ENCODE measurements around the gene IFRD1.

IFRD1 gene

GRCh38 chr7:112495810-112496462, 45.7 kb downstream of the IFRD1 start:
- H3K4me1 ChIP-seq (ENCODE audit: control extremely low read depth in 1 of 4, control insufficient read depth in 4 of 4, insufficient read depth in 4 of 4, low read length in 3 of 4), result no peaks in the 10 kb centered on the region
- CTCF ChIA-PET, result interaction anchor here (0.8 to 5.3 kb wide), 18 partner anchors 10 to 771 kb away, joined by 3 to 33 read pairs (median 5); partner anchors contain the start of gene LSMEM1
- H3K27me3 ChIP-seq (replicated peaks in 2 of 5; ENCODE audit: control insufficient read depth in 4 of 5, insufficient read depth in 5 of 5, low read length in 4 of 5), result no peaks in the 10 kb centered on the region
- no peak overlapping the region for H3K4me3 ChIP-seq (ENCODE audit: control insufficient read depth in 1 of 7, extremely low read depth in 1 of 7, insufficient read depth in 4 of 7, low read depth in 2 of 7, low read length in 6 of 7)
- DNase-seq, result peak; percentile 64 to 77 (median 70)
- POLR2A ChIA-PET, result interaction anchor here (0.6 to 0.7 kb wide), 2 partner anchors 46 to 742 kb away, joined by 3 read pairs; partner anchors contain the start of gene IFRD1
- H3K27ac ChIP-seq (ENCODE audit: insufficient read depth in 1 of 2, low read depth in 1 of 2, low read length in 2 of 2, poor library complexity in 1 of 2, severe bottlenecking in 2 of 2), result no peak overlapping the region
- no peaks in the 10 kb centered on the region for H3K36me3 ChIP-seq (ENCODE audit: control insufficient read depth in 4 of 4, insufficient read depth in 4 of 4, low read length in 3 of 4)
- 50% methylated on average over 6 of the region's 6 CpGs for WGBS (ENCODE audit: insufficient coverage)
- H3K9me3 ChIP-seq (ENCODE audit: control extremely low read depth in 1 of 5, control insufficient read depth in 4 of 5, insufficient read depth in 2 of 5, low read depth in 1 of 5, low read length in 4 of 5), result no peaks in the 10 kb centered on the region

GRCh38 chr7:112497481-112497880, 47.2 kb downstream of the IFRD1 start:
- 18% methylated on average over 2 of the region's 2 CpGs for WGBS (ENCODE audit: insufficient coverage)
- Histone ChIP-seq H3K36me3 (ENCODE audit: control insufficient read depth in 4 of 4, insufficient read depth in 4 of 4, low read length in 3 of 4) (no peaks in the 10 kb centered on the region), H3K27me3 (replicated peaks in 2 of 5; ENCODE audit: control insufficient read depth in 4 of 5, insufficient read depth in 5 of 5, low read length in 4 of 5) (no peaks in the 10 kb centered on the region), H3K9me3 (ENCODE audit: control extremely low read depth in 1 of 5, control insufficient read depth in 4 of 5, insufficient read depth in 2 of 5, low read depth in 1 of 5, low read length in 4 of 5) (no peaks in the 10 kb centered on the region), H3K27ac (ENCODE audit: insufficient read depth in 1 of 2, low read depth in 1 of 2, low read length in 2 of 2, poor library complexity in 1 of 2, severe bottlenecking in 2 of 2) (no peak overlapping the region), H3K4me1 (ENCODE audit: control extremely low read depth in 1 of 4, control insufficient read depth in 4 of 4, insufficient read depth in 4 of 4, low read length in 3 of 4) (no peaks in the 10 kb centered on the region), H3K4me3 (ENCODE audit: control insufficient read depth in 1 of 7, extremely low read depth in 1 of 7, insufficient read depth in 4 of 7, low read depth in 2 of 7, low read length in 6 of 7) (no peak overlapping the region)
- CTCF ChIA-PET, result interaction anchor here (0.6 to 5.3 kb wide), 8 partner anchors 12 to 761 kb away, joined by 3 to 33 read pairs (median 6); partner anchors contain the start of gene LSMEM1
- DNase-seq, result no peak
- POLR2A ChIA-PET, result no interaction called here

- ChIA-PET POLR2A (no interaction called here), CTCF (interaction anchor here (0.6 to 1.6 kb wide), 2 partner anchors 22 to 745 kb away, joined by 3 to 4 read pairs; no protein-coding TSS in a partner anchor)
- Histone ChIP-seq H3K36me3 (ENCODE audit: control insufficient read depth in 4 of 4, insufficient read depth in 4 of 4, low read length in 3 of 4) (no peaks in the 10 kb centered on the region), H3K4me1 (ENCODE audit: control extremely low read depth in 1 of 4, control insufficient read depth in 4 of 4, insufficient read depth in 4 of 4, low read length in 3 of 4) (no peaks in the 10 kb centered on the region), H3K4me3 (ENCODE audit: control insufficient read depth in 1 of 7, extremely low read depth in 1 of 7, insufficient read depth in 4 of 7, low read depth in 2 of 7, low read length in 6 of 7) (no peak overlapping the region), H3K9me3 (ENCODE audit: control extremely low read depth in 1 of 5, control insufficient read depth in 4 of 5, insufficient read depth in 2 of 5, low read depth in 1 of 5, low read length in 4 of 5) (no peaks in the 10 kb centered on the region), H3K27me3 (replicated peaks in 2 of 5; ENCODE audit: control insufficient read depth in 4 of 5, insufficient read depth in 5 of 5, low read length in 4 of 5) (no peaks in the 10 kb centered on the region), H3K27ac (ENCODE audit: insufficient read depth in 1 of 2, low read depth in 1 of 2, low read length in 2 of 2, poor library complexity in 1 of 2, severe bottlenecking in 2 of 2) (no peak overlapping the region)
- no peak for DNase-seq
- no CpG with 5 or more reads among the region's 3 CpGs for WGBS (ENCODE audit: insufficient coverage)
These were observed 50.4 kb downstream of the IFRD1 start for GRCh38 chr7:112500619-112501018.

- POLR2A ChIA-PET, result interaction anchor here (0.6 kb wide), 1 partner anchor 1546 kb away, joined by 3 read pairs; no protein-coding TSS in a partner anchor
- WGBS (ENCODE audit: insufficient coverage), result 96% methylated on average over 7 of the region's 7 CpGs
- CTCF ChIA-PET, result no interaction called here
These were observed 51.7 kb downstream of the IFRD1 start for GRCh38 chr7:112501801-112502503.

GRCh38 chr7:112502700-112503099, 52.4 kb downstream of the IFRD1 start:
- no peak overlapping the region for H3K4me3 ChIP-seq (ENCODE audit: control insufficient read depth in 1 of 7, extremely low read depth in 1 of 7, insufficient read depth in 4 of 7, low read depth in 2 of 7, low read length in 6 of 7)
- no peaks in the 10 kb centered on the region for H3K9me3 ChIP-seq (ENCODE audit: control extremely low read depth in 1 of 5, control insufficient read depth in 4 of 5, insufficient read depth in 2 of 5, low read depth in 1 of 5, low read length in 4 of 5)
- H3K36me3 ChIP-seq (ENCODE audit: control insufficient read depth in 4 of 4, insufficient read depth in 4 of 4, low read length in 3 of 4), result no peaks in the 10 kb centered on the region
- no peaks in the 10 kb centered on the region for H3K4me1 ChIP-seq (ENCODE audit: control extremely low read depth in 1 of 4, control insufficient read depth in 4 of 4, insufficient read depth in 4 of 4, low read length in 3 of 4)
- DNase-seq, result no peak
- H3K27ac ChIP-seq (ENCODE audit: insufficient read depth in 1 of 2, low read depth in 1 of 2, low read length in 2 of 2, poor library complexity in 1 of 2, severe bottlenecking in 2 of 2), result no peak overlapping the region
- ChIA-PET POLR2A (no interaction called here), CTCF (no interaction called here)
- no peaks in the 10 kb centered on the region for H3K27me3 ChIP-seq (replicated peaks in 2 of 5; ENCODE audit: control insufficient read depth in 4 of 5, insufficient read depth in 5 of 5, low read length in 4 of 5)
- WGBS (ENCODE audit: insufficient coverage), result 100% methylated on average over 2 of the region's 2 CpGs

More at GRCh38 chr7:112501801-112502503, 51.7 kb downstream of the IFRD1 start:
- no peaks in the 10 kb centered on the region for H3K9me3 ChIP-seq (ENCODE audit: control extremely low read depth in 1 of 5, control insufficient read depth in 4 of 5, insufficient read depth in 2 of 5, low read depth in 1 of 5, low read length in 4 of 5)
- DNase-seq, result no peak
- H3K36me3 ChIP-seq (ENCODE audit: control insufficient read depth in 4 of 4, insufficient read depth in 4 of 4, low read length in 3 of 4), result no peaks in the 10 kb centered on the region
- H3K27ac ChIP-seq (ENCODE audit: insufficient read depth in 1 of 2, low read depth in 1 of 2, low read length in 2 of 2, poor library complexity in 1 of 2, severe bottlenecking in 2 of 2), result no peak overlapping the region
- H3K4me3 ChIP-seq (ENCODE audit: control insufficient read depth in 1 of 7, extremely low read depth in 1 of 7, insufficient read depth in 4 of 7, low read depth in 2 of 7, low read length in 6 of 7), result no peak overlapping the region
- no peaks in the 10 kb centered on the region for H3K27me3 ChIP-seq (replicated peaks in 2 of 5; ENCODE audit: control insufficient read depth in 4 of 5, insufficient read depth in 5 of 5, low read length in 4 of 5)
- H3K4me1 ChIP-seq (ENCODE audit: control extremely low read depth in 1 of 4, control insufficient read depth in 4 of 4, insufficient read depth in 4 of 4, low read length in 3 of 4), result no peaks in the 10 kb centered on the region

- 83% methylated on average over 1 of the region's 4 CpGs for WGBS (ENCODE audit: insufficient coverage)
- CTCF ChIA-PET, result no interaction called here
- Histone ChIP-seq H3K27me3 (replicated peaks in 2 of 5; ENCODE audit: control insufficient read depth in 4 of 5, insufficient read depth in 5 of 5, low read length in 4 of 5) (no peaks in the 10 kb centered on the region), H3K27ac (ENCODE audit: insufficient read depth in 1 of 2, low read depth in 1 of 2, low read length in 2 of 2, poor library complexity in 1 of 2, severe bottlenecking in 2 of 2) (no peak overlapping the region), H3K4me1 (ENCODE audit: control extremely low read depth in 1 of 4, control insufficient read depth in 4 of 4, insufficient read depth in 4 of 4, low read length in 3 of 4) (no peaks in the 10 kb centered on the region), H3K36me3 (ENCODE audit: control insufficient read depth in 4 of 4, insufficient read depth in 4 of 4, low read length in 3 of 4) (no peaks in the 10 kb centered on the region), H3K9me3 (ENCODE audit: control extremely low read depth in 1 of 5, control insufficient read depth in 4 of 5, insufficient read depth in 2 of 5, low read depth in 1 of 5, low read length in 4 of 5) (no peaks in the 10 kb centered on the region), H3K4me3 (ENCODE audit: control insufficient read depth in 1 of 7, extremely low read depth in 1 of 7, insufficient read depth in 4 of 7, low read depth in 2 of 7, low read length in 6 of 7) (no peak overlapping the region)
- DNase-seq, result no peak
- POLR2A ChIA-PET, result no interaction called here
These were observed 53.2 kb downstream of the IFRD1 start for GRCh38 chr7:112503361-112503972.
